Measurements from ENCODE around the gene SSR1. TPM values are rescaled to one million over a fixed set of nuclear protein-coding genes. Genes with fewer than 3 reads are reported as not detected.

The SSR1 gene
- total RNA-seq, 1 donor from 2014 or later: 289 TPM

DNA sequence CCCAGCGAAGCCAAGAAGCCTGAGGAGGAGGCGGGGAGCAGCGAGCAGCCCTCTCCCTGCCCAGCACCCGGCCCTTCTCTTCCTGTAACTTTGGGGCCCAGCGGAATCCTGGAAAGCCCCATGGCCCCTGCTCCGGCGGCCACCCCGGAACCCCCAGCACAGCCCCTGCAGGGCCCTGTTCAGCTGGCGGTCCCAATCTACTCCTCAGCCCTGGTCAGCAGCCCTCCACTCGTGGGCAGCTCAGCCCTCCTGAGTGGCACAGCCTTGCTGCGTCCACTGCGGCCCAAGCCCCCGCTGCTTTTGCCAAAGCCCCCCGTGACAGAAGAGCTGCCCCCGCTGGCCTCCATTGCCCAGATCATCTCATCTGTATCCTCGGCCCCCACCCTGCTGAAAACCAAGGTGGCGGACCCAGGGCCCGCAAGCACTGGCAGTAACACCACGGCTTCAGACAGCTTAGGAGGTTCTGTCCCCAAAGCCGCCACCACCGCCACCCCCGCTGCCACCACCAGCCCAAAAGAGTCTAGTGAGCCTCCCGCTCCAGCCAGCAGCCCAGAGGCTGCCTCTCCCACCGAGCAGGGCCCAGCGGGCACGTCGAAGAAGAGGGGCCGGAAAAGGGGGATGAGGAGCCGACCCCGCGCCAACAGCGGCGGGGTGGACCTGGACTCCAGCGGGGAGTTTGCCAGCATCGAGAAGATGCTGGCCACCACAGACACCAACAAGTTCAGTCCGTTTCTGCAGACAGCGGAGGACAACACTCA, 81.9 kb downstream of the SSR1 start:
- Mint-ChIP-seq H3K9me3 (ENCODE audit: unreplicated experiment) (no peaks in the 10 kb centered on the region), H3K36me3 (ENCODE audit: low read depth, unreplicated experiment) (peaks cover 29% of the 10 kb centered on the region), H3K4me1 (ENCODE audit: low read depth, unreplicated experiment) (peaks cover 6% of the 10 kb centered on the region), H3K4me3 (ENCODE audit: unreplicated experiment) (no peak overlapping the region), H3K27me3 (ENCODE audit: low read depth, unreplicated experiment) (no peaks in the 10 kb centered on the region), H3K27ac (ENCODE audit: unreplicated experiment) (no peak overlapping the region)
- Histone ChIP-seq H3K4me2 (ENCODE audit: low read length) (no peak overlapping the region), H3K27me3 (ENCODE audit: insufficient read depth, low read length) (no peaks in the 10 kb centered on the region), H3K4me1 (ENCODE audit: insufficient read depth, low read length) (peaks cover 1% of the 10 kb centered on the region), H4K20me1 (ENCODE audit: insufficient read depth, low read length) (peaks cover 49% of the 10 kb centered on the region), H3K9ac (ENCODE audit: low read length) (no peak overlapping the region), H3K27ac (ENCODE audit: low read depth, low read length) (no peak overlapping the region), H3K4me3 (ENCODE audit: insufficient read depth, low read depth, low read length) (no peak overlapping the region), H3K9me3 (ENCODE audit: insufficient read depth, low read depth, low read length) (no peaks in the 10 kb centered on the region), H3K79me2 (ENCODE audit: insufficient read depth, low read length) (peaks cover 28% of the 10 kb centered on the region), H3K36me3 (ENCODE audit: insufficient read depth, low read length) (peaks cover 22% of the 10 kb centered on the region), H2AFZ (ENCODE audit: low read depth, low read length) (no peak overlapping the region)
- DNase-seq (ENCODE audit: low read depth): no peak
- no peak for TF ChIP-seq EZH2 (IDR thresholded peaks at IDR 0.05; ENCODE audit: insufficient read depth, low read length)
- TF ChIP-seq, protein P1, sequence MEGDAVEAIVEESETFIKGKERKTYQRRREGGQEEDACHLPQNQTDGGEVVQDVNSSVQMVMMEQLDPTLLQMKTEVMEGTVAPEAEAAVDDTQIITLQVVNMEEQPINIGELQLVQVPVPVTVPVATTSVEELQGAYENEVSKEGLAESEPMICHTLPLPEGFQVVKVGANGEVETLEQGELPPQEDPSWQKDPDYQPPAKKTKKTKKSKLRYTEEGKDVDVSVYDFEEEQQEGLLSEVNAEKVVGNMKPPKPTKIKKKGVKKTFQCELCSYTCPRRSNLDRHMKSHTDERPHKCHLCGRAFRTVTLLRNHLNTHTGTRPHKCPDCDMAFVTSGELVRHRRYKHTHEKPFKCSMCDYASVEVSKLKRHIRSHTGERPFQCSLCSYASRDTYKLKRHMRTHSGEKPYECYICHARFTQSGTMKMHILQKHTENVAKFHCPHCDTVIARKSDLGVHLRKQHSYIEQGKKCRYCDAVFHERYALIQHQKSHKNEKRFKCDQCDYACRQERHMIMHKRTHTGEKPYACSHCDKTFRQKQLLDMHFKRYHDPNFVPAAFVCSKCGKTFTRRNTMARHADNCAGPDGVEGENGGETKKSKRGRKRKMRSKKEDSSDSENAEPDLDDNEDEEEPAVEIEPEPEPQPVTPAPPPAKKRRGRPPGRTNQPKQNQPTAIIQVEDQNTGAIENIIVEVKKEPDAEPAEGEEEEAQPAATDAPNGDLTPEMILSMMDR (IDR thresholded peaks at IDR 0.05; ENCODE audit: insufficient read depth, low read depth, low read length): no peak
- FAIRE-seq: no peak

DNA sequence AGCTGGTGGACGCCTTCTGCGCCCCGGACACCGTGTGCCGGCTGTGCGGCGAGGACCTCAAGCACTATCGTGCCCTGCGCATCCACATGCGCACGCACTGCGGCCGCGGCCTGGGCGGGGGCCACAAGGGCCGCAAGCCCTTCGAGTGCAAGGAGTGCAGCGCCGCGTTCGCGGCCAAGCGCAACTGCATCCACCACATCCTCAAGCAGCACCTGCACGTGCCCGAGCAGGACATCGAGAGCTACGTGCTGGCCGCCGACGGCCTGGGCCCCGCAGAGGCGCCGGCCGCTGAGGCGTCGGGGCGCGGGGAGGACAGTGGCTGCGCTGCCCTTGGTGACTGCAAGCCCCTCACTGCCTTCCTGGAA, 82.7 kb downstream of the SSR1 start:
- H3K36me3 Mint-ChIP-seq (ENCODE audit: low read depth, unreplicated experiment): peaks cover 28% of the 10 kb centered on the region
- H3K9ac ChIP-seq (ENCODE audit: low read length): no peak overlapping the region
- H3K9me3 Mint-ChIP-seq (ENCODE audit: unreplicated experiment): no peaks in the 10 kb centered on the region
- no peak for FAIRE-seq
- H3K27me3 ChIP-seq (ENCODE audit: insufficient read depth, low read length): no peaks in the 10 kb centered on the region
- no peak overlapping the region for H2AFZ ChIP-seq (ENCODE audit: low read depth, low read length)
- peaks cover 24% of the 10 kb centered on the region for H3K36me3 ChIP-seq (ENCODE audit: insufficient read depth, low read length)
- H3K4me1 ChIP-seq (ENCODE audit: insufficient read depth, low read length): no peaks in the 10 kb centered on the region
- no peaks in the 10 kb centered on the region for H3K9me3 ChIP-seq (ENCODE audit: insufficient read depth, low read depth, low read length)
- no peak overlapping the region for H3K4me3 ChIP-seq (ENCODE audit: insufficient read depth, low read depth, low read length)
- TF ChIP-seq, protein P1 (IDR thresholded peaks at IDR 0.05; ENCODE audit: insufficient read depth, low read depth, low read length): no peak
- TF ChIP-seq EZH2 (IDR thresholded peaks at IDR 0.05; ENCODE audit: insufficient read depth, low read length): no peak
- H3K79me2 ChIP-seq (ENCODE audit: insufficient read depth, low read length): peaks cover 20% of the 10 kb centered on the region
- H3K4me2 ChIP-seq (ENCODE audit: low read length): no peak overlapping the region
- H3K27ac ChIP-seq (ENCODE audit: low read depth, low read length): no peak overlapping the region
- no peaks in the 10 kb centered on the region for H3K27me3 Mint-ChIP-seq (ENCODE audit: low read depth, unreplicated experiment)
- peaks cover 3% of the 10 kb centered on the region for H3K4me1 Mint-ChIP-seq (ENCODE audit: low read depth, unreplicated experiment)
- peaks cover 43% of the 10 kb centered on the region for H4K20me1 ChIP-seq (ENCODE audit: insufficient read depth, low read length)
- no peak overlapping the region for H3K4me3 Mint-ChIP-seq (ENCODE audit: unreplicated experiment)
- DNase-seq (ENCODE audit: low read depth): no peak
- no peak overlapping the region for H3K27ac Mint-ChIP-seq (ENCODE audit: unreplicated experiment)

Measured in astrocyte (in vitro differentiated cells and primary cell).